Lower lobe of right lung (tissue), 2 donors: ENCODE results near the gene FBN2. TPM values are rescaled to one million over a fixed set of nuclear protein-coding genes. Genes with fewer than 3 reads are reported as not detected.

Source experiments
- ATAC-seq, 2 donors: fragments of 200-7000 bp; cut with Tn5 transposase; one replicate each; pipeline ENCODE4 v1.9.1; 2020 to 2022; ENCODE audit warnings: mild to moderate bottlenecking in 2 of 2, moderate library complexity in 2 of 2
- DNase-seq: peaks from one replicate; pipeline ENCODE4 v3.0.0-alpha.2; 2020
- H3K27ac ChIP-seq: fragments of 200-600 bp; one replicate; pipeline ENCODE4 v1.8.0; 2022
- H3K27me3 ChIP-seq: fragments of 200-600 bp; one replicate; pipeline ENCODE4 v1.8.0; 2022; ENCODE audit warnings: low read depth
- H3K36me3 ChIP-seq: fragments of 200-600 bp; one replicate; pipeline ENCODE4 v1.8.0; 2022; ENCODE audit warnings: mild to moderate bottlenecking
- H3K4me1 ChIP-seq: fragments of 200-600 bp; one replicate; pipeline ENCODE4 v1.8.0; 2022
- H3K4me3 ChIP-seq: fragments of 200-600 bp; one replicate; pipeline ENCODE4 v1.8.0; 2022; ENCODE audit warnings: mild to moderate bottlenecking
- H3K9me3 ChIP-seq: fragments of 200-600 bp; one replicate; pipeline ENCODE4 v1.8.0; 2022
- intact Hi-C: fragments of 100-400 bp; cut with DNase I; formaldehyde crosslinking; loops from one replicate; pipeline ENCODE4 v1.11.0; 2022
- total RNA-seq: library from RNA; stranded (reverse); fragmentation: NEBNext Ultra II Directional; extraction: Animal tissue kit (Norgen Biotek cat#: 25700); gene quantifications from one replicate; pipeline ENCODE4 v1.2.1, GENCODE V29; 2021
- TF ChIP-seq, protein P1 (sequence below): fragments of 200-600 bp; IDR thresholded peaks from one replicate; pipeline ENCODE4 v1.8.0; 2022; ENCODE audit warnings: antibody characterized with exemption, mild to moderate bottlenecking
- donor health status: DM: no; HTN: yes; CAD: no; lungs with severe emphysema.

The FBN2 gene
- total RNA-seq, 1 donor from 2014 or later = 0.83 TPM

GRCh38 chr5:128237546-128237945 lies 300.5 kb downstream of the FBN2 start:
- H3K27ac ChIP-seq = no peak overlapping the region
- H3K4me1 ChIP-seq = no peaks in the 10 kb centered on the region
- no peak overlapping the region for H3K4me3 ChIP-seq
- ATAC-seq (no peak), DNase-seq (no peak)
- peaks cover 5% of the 10 kb centered on the region for H3K27me3 ChIP-seq
- TF ChIP-seq, protein P1, sequence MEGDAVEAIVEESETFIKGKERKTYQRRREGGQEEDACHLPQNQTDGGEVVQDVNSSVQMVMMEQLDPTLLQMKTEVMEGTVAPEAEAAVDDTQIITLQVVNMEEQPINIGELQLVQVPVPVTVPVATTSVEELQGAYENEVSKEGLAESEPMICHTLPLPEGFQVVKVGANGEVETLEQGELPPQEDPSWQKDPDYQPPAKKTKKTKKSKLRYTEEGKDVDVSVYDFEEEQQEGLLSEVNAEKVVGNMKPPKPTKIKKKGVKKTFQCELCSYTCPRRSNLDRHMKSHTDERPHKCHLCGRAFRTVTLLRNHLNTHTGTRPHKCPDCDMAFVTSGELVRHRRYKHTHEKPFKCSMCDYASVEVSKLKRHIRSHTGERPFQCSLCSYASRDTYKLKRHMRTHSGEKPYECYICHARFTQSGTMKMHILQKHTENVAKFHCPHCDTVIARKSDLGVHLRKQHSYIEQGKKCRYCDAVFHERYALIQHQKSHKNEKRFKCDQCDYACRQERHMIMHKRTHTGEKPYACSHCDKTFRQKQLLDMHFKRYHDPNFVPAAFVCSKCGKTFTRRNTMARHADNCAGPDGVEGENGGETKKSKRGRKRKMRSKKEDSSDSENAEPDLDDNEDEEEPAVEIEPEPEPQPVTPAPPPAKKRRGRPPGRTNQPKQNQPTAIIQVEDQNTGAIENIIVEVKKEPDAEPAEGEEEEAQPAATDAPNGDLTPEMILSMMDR = no peak
- H3K9me3 ChIP-seq = no peaks in the 10 kb centered on the region
- no peaks in the 10 kb centered on the region for H3K36me3 ChIP-seq
- intact Hi-C loops = no loop called here

DNA sequence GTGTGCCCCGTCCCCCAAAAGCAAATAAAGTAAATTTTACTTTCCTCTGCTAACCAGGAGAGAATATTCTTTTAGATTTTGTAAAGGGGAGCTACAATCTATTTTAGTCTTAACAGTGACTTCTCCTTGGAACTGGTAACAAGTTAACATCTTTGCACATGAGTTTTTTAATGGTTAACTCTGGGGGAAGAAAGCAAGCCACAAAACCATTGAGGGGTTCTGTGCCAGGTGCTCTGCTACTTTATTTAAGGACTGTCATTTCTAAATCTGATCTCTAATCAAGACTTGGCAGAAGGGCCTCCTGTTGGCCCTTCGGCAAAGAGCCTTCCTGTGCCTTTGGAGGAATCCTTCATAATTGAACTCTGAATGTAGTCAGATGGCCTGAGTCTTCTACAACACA lies 301.0 kb downstream of the FBN2 start:
- Histone ChIP-seq H3K9me3 (no peaks in the 10 kb centered on the region), H3K27me3 (peaks cover 5% of the 10 kb centered on the region), H3K4me1 (no peaks in the 10 kb centered on the region), H3K36me3 (no peaks in the 10 kb centered on the region), H3K4me3 (no peak overlapping the region), H3K27ac (no peak overlapping the region)
- no peak for DNase-seq
- no peak for ATAC-seq
- TF ChIP-seq, protein P1 = no peak
- intact Hi-C loops = no loop called here

DNA sequence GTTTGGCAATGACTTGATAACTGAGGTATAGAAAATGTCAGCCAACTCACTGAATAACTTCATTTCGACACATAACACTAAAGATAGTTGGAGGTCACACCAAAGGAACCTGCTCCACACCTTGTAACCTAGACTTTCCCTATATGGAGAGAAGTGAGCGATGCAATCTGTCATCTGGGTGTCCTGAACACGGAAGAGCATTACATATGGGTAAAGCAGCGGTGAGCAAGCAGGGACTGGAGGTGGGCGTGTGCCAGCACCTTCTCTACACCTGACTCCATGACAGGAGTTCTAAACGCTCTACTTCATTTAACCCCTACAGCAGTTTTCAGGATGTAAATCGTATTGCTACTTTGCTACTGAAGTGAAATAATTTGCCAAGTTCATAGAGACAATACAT lies 301.7 kb downstream of the FBN2 start:
- DNase-seq (no peak), ATAC-seq (no peak)
- no peaks in the 10 kb centered on the region for H3K4me1 ChIP-seq
- H3K36me3 ChIP-seq = no peaks in the 10 kb centered on the region
- no peaks in the 10 kb centered on the region for H3K9me3 ChIP-seq
- intact Hi-C loops = no loop called here
- TF ChIP-seq, protein P1 = no peak
- H3K27me3 ChIP-seq = peaks cover 5% of the 10 kb centered on the region
- no peak overlapping the region for H3K4me3 ChIP-seq
- H3K27ac ChIP-seq = no peak overlapping the region

GRCh38 chr5:128234928-128235641 lies 303.0 kb downstream of the FBN2 start:
- intact Hi-C loops = no loop called here
- Histone ChIP-seq H3K27me3 (peaks cover 5% of the 10 kb centered on the region), H3K27ac (no peak overlapping the region), H3K4me1 (no peaks in the 10 kb centered on the region), H3K36me3 (no peaks in the 10 kb centered on the region), H3K4me3 (no peak overlapping the region), H3K9me3 (no peaks in the 10 kb centered on the region)
- no peak for ATAC-seq
- TF ChIP-seq, protein P1 = no peak
- DNase-seq = no peak

- no peak for ATAC-seq
- TF ChIP-seq, protein P1 = no peak
- intact Hi-C loops = no loop called here
Measured at GRCh38 chr5:128228521-128228920, 309.5 kb downstream of the FBN2 start.

More at GRCh38 chr5:128228521-128228920, 309.5 kb downstream of the FBN2 start:
- Histone ChIP-seq H3K4me1 (no peaks in the 10 kb centered on the region), H3K27ac (no peak overlapping the region), H3K36me3 (no peaks in the 10 kb centered on the region), H3K27me3 (no peaks in the 10 kb centered on the region), H3K9me3 (no peaks in the 10 kb centered on the region), H3K4me3 (no peak overlapping the region)
- no peak for DNase-seq
